Ishikawa (cell line): ENCODE data around the gene FKBP15.
A peak's percentile ranks its signal among the peaks of the same experiment; 100 is the strongest.

Experiments used
- CEBPB ChIP-seq: IDR thresholded peaks from 2 replicates; pipeline ENCODE4 v1.6.1; 2012
- CREB1 ChIP-seq: IDR thresholded peaks from 2 replicates; pipeline ENCODE4 v1.6.1; 2012; ENCODE audit warnings: low read depth
- EGR1 ChIP-seq: IDR thresholded peaks from 2 replicates; pipeline ENCODE4 v1.6.1; 2012
- EP300 ChIP-seq: IDR thresholded peaks from 2 replicates; pipeline ENCODE4 v1.6.1; 2012; ENCODE audit warnings: borderline replicate concordance
- FOXM1 ChIP-seq: IDR thresholded peaks from 2 replicates; pipeline ENCODE4 v1.6.1; 2012; ENCODE audit warnings: low read depth, borderline replicate concordance
- NFIC ChIP-seq: IDR thresholded peaks from 2 replicates; pipeline ENCODE4 v1.6.1; 2012
- RAD21 ChIP-seq: IDR thresholded peaks from 2 replicates; pipeline ENCODE4 v1.6.1; 2012; ENCODE audit warnings: low read depth
- TAF1 ChIP-seq: IDR thresholded peaks from 2 replicates; pipeline ENCODE4 v1.6.1; 2012; ENCODE audit warnings: low read depth, mild to moderate bottlenecking
- TCF12 ChIP-seq: IDR thresholded peaks from 2 replicates; pipeline ENCODE4 v1.6.1; 2012; ENCODE audit warnings: low read depth
- TEAD4 ChIP-seq: IDR thresholded peaks from 2 replicates; pipeline ENCODE4 v1.6.1; 2012
- YY1 ChIP-seq: IDR thresholded peaks from 2 replicates; pipeline ENCODE4 v1.6.1; 2012; ENCODE audit warnings: low read depth
- ZBTB7A ChIP-seq: IDR thresholded peaks from 2 replicates; pipeline ENCODE4 v1.6.1; 2012; ENCODE audit warnings: low read depth
- TF ChIP-seq, protein P1 (sequence below): IDR thresholded peaks from 2 replicates; pipeline ENCODE4 v1.6.1; 2012
- TF ChIP-seq, protein P2 (sequence below): IDR thresholded peaks from 2 replicates; pipeline ENCODE4 v1.6.1; 2012
- TF ChIP-seq, protein P3 (sequence below): IDR thresholded peaks from 2 replicates; pipeline ENCODE4 v1.6.1; 2012; ENCODE audit warnings: low read depth, mild to moderate bottlenecking

Gene FKBP15

DNA sequence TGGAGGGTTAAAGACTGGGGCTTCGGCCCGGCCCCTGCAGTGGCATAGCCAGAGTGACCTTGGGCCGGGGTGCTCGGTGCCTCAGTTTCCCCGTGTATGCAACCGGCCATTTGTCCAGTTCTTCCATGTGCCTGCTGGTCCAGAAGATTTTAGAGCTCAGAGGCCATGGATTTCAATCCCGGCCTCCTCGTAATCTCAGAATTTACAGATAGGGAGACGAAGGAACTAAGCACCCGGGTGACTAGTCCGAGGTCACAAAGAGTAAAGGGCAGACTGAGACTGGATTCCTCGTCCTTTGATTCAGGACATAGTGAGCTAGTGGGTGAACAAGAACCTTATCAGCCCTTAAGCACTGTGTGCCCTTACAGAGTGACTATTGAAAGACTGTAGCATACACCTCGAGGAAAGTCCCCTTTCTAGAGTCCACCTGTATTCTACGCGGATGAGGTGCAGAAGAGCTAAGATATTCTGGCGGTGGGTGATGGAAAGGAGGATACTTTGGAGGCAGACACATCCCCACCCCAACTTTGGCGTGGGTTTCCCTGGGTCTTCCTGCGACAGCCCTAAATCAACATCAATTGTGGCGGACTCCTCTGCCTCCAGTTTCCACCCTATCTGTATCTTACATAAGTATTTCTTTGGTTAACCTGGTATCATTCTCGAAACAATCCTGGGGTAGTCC lies 864 bp upstream of the FKBP15 start:
- TF ChIP-seq, protein P1, sequence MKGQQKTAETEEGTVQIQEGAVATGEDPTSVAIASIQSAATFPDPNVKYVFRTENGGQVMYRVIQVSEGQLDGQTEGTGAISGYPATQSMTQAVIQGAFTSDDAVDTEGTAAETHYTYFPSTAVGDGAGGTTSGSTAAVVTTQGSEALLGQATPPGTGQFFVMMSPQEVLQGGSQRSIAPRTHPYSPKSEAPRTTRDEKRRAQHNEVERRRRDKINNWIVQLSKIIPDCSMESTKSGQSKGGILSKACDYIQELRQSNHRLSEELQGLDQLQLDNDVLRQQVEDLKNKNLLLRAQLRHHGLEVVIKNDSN, result no peak
- TF ChIP-seq EGR1 (no peak), ZBTB7A (no peak), FOXM1 (no peak), TEAD4 (no peak), TAF1 (no peak), CEBPB (no peak), NFIC (no peak), YY1 (no peak), CREB1 (no peak), EP300 (no peak), RAD21 (no peak), TCF12 (no peak)
- TF ChIP-seq, protein P2, sequence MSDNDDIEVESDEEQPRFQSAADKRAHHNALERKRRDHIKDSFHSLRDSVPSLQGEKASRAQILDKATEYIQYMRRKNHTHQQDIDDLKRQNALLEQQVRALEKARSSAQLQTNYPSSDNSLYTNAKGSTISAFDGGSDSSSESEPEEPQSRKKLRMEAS, result no peak
- TF ChIP-seq, protein P3, sequence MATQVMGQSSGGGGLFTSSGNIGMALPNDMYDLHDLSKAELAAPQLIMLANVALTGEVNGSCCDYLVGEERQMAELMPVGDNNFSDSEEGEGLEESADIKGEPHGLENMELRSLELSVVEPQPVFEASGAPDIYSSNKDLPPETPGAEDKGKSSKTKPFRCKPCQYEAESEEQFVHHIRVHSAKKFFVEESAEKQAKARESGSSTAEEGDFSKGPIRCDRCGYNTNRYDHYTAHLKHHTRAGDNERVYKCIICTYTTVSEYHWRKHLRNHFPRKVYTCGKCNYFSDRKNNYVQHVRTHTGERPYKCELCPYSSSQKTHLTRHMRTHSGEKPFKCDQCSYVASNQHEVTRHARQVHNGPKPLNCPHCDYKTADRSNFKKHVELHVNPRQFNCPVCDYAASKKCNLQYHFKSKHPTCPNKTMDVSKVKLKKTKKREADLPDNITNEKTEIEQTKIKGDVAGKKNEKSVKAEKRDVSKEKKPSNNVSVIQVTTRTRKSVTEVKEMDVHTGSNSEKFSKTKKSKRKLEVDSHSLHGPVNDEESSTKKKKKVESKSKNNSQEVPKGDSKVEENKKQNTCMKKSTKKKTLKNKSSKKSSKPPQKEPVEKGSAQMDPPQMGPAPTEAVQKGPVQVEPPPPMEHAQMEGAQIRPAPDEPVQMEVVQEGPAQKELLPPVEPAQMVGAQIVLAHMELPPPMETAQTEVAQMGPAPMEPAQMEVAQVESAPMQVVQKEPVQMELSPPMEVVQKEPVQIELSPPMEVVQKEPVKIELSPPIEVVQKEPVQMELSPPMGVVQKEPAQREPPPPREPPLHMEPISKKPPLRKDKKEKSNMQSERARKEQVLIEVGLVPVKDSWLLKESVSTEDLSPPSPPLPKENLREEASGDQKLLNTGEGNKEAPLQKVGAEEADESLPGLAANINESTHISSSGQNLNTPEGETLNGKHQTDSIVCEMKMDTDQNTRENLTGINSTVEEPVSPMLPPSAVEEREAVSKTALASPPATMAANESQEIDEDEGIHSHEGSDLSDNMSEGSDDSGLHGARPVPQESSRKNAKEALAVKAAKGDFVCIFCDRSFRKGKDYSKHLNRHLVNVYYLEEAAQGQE, result no peak

DNA sequence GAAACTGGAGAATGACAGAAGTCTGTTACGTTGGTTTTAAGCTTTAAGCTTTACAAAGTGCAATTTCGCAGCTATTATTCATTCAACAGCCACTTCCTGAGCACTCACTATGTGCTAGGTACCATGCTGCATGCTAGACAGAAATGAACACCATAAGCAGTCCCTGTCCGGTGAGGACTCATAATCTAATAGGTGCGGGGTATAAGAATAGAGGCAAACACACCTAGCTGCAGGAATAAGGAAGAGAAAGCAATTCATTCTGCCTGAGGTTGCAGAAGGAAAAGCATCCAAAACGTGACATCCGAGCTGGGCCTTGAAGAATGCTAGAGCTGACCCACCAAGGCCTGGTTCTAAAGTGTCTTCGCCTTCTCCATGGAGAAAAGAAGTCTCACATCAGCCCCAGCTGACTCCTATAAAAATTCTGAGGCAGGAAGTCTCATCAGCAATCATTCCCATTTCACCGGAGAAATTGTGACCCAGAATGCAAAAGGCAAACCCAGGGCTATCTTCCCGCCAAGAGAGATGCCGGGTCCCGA lies 542 bp downstream of the FKBP15 start:
- TF ChIP-seq, protein P1, result no peak
- 0 out of 2 replicates have a peak, but pooled peaks have one; percentile 2 for TF ChIP-seq TEAD4

DNA sequence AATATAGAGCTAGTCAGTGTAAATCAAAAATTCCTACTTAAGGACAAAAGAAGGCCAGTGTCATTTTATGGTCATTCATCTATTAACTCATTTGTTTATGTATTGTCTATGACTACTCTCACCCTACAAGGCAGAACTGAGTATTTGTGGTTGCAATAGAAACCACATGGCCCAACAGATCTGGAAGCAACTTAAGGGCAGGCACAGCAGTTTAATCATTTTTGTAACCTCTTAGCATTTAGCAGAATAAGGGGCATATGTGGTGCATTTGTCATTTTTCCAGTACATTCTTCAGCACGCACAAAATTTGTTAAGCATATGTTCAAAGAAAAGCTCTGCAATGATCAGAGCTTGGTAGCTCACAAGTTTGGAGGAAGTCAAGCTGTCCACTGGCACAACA lies 1.1 kb downstream of the FKBP15 start:
- TF ChIP-seq EGR1 (no peak), TEAD4 (no peak), ZBTB7A (no peak), YY1 (no peak), EP300 (no peak), TAF1 (no peak), FOXM1 (no peak)
- TF ChIP-seq, protein P1, result no peak

DNA sequence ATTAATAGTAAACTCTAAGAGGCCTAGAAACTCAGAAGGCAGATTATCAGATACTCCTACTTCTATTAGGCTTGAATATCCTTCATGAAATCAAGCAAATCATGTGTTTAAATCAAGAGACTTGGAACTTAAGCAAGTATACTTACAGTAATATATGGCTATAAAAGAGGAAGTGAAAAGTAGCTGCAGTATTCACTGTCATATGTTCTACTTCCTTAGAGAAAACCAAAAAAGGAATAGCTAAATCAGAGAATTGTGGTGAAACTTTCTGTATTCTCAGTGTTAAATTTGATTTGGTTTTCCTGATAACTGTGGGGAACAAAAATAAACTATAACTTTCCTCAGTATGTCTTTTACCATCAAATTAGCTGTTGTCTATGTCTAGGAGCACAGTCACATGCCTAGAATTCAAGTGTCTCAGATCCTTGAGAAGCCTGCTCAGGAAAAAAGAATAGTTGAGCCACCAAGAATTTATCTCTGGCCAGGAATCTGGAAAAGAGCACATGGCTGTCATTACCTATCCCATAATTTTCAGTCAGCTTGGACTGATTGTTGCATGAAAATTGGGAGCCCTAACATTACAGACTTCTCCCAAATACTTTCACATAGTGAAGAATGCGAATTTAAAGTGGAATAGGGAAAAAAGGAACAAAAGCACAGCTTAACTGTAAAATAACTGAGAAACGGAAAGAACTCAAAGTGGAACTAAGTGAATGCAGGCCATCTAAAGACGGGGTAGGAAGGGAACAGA lies 1.7 kb downstream of the FKBP15 start:
- no peak for TF ChIP-seq CREB1
- TF ChIP-seq EP300, result no peak
- no peak for TF ChIP-seq TCF12
- TF ChIP-seq ZBTB7A, result no peak
- TF ChIP-seq, protein P3, result no peak
- TF ChIP-seq TAF1, result no peak
- TF ChIP-seq NFIC, result no peak
- no peak for TF ChIP-seq EGR1
- TF ChIP-seq, protein P1, result no peak
- no peak for TF ChIP-seq YY1
- no peak for TF ChIP-seq FOXM1
- no peak for TF ChIP-seq TEAD4
- TF ChIP-seq RAD21, result no peak
- TF ChIP-seq CEBPB, result no peak
- TF ChIP-seq, protein P2, result no peak

DNA sequence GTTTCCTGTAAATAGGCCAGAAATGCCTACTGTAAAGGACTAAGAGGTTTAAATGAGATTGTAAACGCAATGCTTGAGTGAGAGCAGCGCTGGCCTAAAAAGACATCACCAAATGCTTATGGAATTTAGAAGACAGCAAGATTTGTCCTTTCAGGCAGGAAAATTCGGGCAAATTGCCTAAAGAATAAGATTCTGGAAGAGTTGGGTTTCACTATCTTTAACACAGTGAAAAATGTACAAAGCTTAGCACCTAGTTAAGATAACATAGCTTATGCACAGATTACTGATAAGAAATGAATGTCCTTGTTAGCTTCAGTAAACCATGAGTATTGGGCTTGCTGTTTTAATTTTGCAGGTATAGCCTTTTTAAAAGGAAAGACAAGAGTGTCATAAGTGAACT lies 4.7 kb downstream of the FKBP15 start:
- no peak for TF ChIP-seq TEAD4
- TF ChIP-seq NFIC, result no peak
- TF ChIP-seq, protein P2, result no peak
